ENCODE measurements around the gene WNT8B.

The WNT8B gene

DNA sequence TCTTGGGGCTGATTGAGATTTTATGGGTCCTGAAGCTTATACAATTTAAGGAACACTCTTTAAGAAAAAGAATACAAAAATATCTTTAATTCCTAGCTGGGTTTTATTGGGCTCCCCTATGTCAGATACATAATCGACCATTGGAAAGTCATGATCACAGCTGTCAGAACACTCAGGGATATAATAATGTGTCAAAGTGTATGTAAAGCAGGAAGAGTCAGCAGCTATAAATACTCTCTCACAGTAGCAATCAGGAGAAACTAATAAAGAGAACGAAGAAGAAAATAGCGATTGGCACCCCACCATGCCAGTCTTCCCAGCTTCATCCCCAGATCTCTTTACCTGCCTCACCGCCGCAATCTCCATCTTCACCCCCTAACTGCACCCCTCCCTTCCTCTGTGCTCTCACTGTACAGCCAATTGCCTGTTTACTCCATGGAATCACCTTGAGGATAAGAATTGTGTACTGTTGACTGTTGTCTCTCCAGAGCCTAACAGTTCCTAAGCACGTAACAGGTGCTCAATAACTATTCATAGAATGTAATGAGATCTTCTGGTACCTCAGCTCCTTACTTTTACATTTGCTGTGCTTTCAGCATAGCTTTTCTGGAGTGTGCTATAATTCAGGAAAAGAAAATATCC is 24.0 kb upstream of the WNT8B start:
- no peak overlapping the region for H3K27ac ChIP-seq
- no peak for TF ChIP-seq ZFX (IDR thresholded peaks at IDR 0.05; ENCODE audit: borderline replicate concordance)
- no peak for TF ChIP-seq CTCF (IDR thresholded peaks at IDR 0.05)

- H3K27ac ChIP-seq: peak overlapping the region; percentile 59
- TF ChIP-seq CTCF (IDR thresholded peaks at IDR 0.05) (no peak), ZFX (IDR thresholded peaks at IDR 0.05; ENCODE audit: borderline replicate concordance) (no peak)
These were observed 20.3 kb upstream of the WNT8B start for GRCh38 chr10:100442548-100442947.

DNA sequence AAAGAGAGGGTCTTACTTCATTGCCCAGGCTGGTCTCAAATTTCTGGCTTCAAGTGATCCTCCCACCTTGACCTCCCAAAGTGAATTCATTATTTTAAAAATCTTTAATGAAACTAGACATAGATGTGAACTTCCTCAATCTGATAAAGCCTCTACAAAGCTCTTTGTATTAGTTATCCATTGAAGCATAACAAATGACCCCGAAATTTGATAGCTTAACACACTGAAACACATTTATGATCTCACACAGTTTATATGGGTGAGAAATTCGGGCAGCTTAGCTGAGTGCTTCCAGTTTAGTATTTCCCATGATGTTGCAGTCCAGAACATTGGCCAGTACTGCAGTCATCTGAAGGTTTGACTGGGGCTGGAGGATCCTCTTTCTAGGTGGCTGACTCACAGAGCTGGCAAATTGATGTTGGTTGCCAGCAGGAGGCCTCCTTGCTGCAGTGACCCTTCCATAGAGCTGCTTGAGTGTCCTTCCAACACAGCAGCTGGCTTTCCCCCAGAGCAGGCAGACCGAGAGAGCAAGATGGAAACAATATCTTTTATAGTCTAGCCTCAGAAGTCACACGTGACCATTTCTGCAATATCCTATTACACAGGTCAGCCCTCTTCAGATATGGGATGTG is 16.6 kb upstream of the WNT8B start:
- TF ChIP-seq ZFX (IDR thresholded peaks at IDR 0.05; ENCODE audit: borderline replicate concordance) (no peak), CTCF (IDR thresholded peaks at IDR 0.05) (no peak)
- no peak overlapping the region for H3K27ac ChIP-seq

- H3K27ac ChIP-seq: no peak overlapping the region
- TF ChIP-seq CTCF (IDR thresholded peaks at IDR 0.05): no peak
- TF ChIP-seq ZFX (IDR thresholded peaks at IDR 0.05; ENCODE audit: borderline replicate concordance): no peak
These were observed 15.1 kb upstream of the WNT8B start for GRCh38 chr10:100447663-100448062.

- H3K27ac ChIP-seq: no peak overlapping the region
- no peak for TF ChIP-seq ZFX (IDR thresholded peaks at IDR 0.05; ENCODE audit: borderline replicate concordance)
- no peak for TF ChIP-seq CTCF (IDR thresholded peaks at IDR 0.05)
These were observed 13.9 kb upstream of the WNT8B start for GRCh38 chr10:100448951-100449350.

DNA sequence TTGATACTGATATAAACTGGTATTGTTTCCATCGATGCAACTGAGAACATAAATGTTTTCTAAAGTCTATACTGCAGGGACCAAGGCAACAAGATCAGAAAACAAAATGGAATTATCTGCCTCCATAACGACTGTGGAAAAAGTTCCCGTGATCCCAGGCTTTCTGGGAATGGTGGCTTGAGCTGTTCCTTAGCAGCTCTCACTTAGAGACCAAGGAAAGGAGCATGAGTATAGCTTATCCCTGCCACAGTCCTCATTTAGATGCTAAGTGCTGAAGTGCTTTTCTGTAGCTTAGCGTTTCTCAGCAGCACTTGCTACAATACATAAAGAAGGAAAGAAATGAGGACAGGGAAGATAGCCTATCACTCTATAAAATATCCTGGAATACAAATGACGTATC is 5.5 kb downstream of the WNT8B start:
- no peak overlapping the region for H3K27ac ChIP-seq
- TF ChIP-seq ZFX (IDR thresholded peaks at IDR 0.05; ENCODE audit: borderline replicate concordance) (no peak), CTCF (IDR thresholded peaks at IDR 0.05) (no peak)

GRCh38 chr10:100468978-100469377 is 6.2 kb downstream of the WNT8B start:
- H3K27ac ChIP-seq: no peak overlapping the region
- TF ChIP-seq CTCF (IDR thresholded peaks at IDR 0.05) (no peak), ZFX (IDR thresholded peaks at IDR 0.05; ENCODE audit: borderline replicate concordance) (no peak)

All from 22Rv1 (cell line).